IMR-90 (cell line): ENCODE data around the gene CEL. TPM values are rescaled to one million over a fixed set of nuclear protein-coding genes. Genes with fewer than 3 reads are reported as not detected.

ENCODE experiments used
- ATAC-seq: fragments of 200-7000 bp; cut with Tn5 transposase; 2 replicates; pipeline ENCODE4 v1.9.1; 2020; ENCODE audit warnings: low read depth, mild to moderate bottlenecking, moderate library complexity
- BruUV-seq: library from RNA; stranded (reverse); fragments of 400-500 nt; replicated peaks from 2 replicates; lab custom pipeline; 2021; lab: Mats Ljungman, UMichigan
- CTCF ChIA-PET: fragments of 300-600 bp; formaldehyde crosslinking; extraction: SDS; loops from one replicate; lab custom pipeline; 2021; ENCODE audit warnings: antibody characterized with exemption; lab: Yijun Ruan, JAX
- POLR2A ChIA-PET: fragments of 300-600 bp; sonication (Branson Sonifier 250); formaldehyde crosslinking; loops from one replicate; lab custom pipeline; 2022; ENCODE audit warnings: antibody characterized with exemption; ENCODE audit not compliant: unreplicated experiment; lab: Charles Lee
- DNase-seq: peaks from one replicate; pipeline ENCODE4 v3.0.0; 2013
- H2AFZ ChIP-seq: replicated peaks from 2 replicates; pipeline ENCODE3; 2013; ENCODE audit warnings: low read length, mild to moderate bottlenecking; ENCODE audit not compliant: poor library complexity
- H2AK5ac ChIP-seq: 2 replicates; pipeline ENCODE4 v1.6.1; 2013; ENCODE audit warnings: low read depth, low read length, inconsistent platforms
- H2AK9ac ChIP-seq: replicated peaks from 2 replicates; pipeline ENCODE3; 2013; ENCODE audit warnings: mild to moderate bottlenecking, low read depth, low read length, moderate library complexity; ENCODE audit not compliant: poor library complexity
- H2BK120ac ChIP-seq: 2 replicates; pipeline ENCODE4 v1.6.1; 2013; ENCODE audit warnings: low read depth, low read length, inconsistent platforms
- H2BK15ac ChIP-seq: 3 replicates; pipeline ENCODE4 v1.6.1; 2013; ENCODE audit warnings: low read depth, low read length, inconsistent platforms
- H2BK20ac ChIP-seq: 2 replicates; pipeline ENCODE4 v1.6.1; 2013; ENCODE audit warnings: low read depth, mild to moderate bottlenecking, inconsistent platforms, low read length, moderate library complexity
- H2BK5ac ChIP-seq: 2 replicates; pipeline ENCODE4 v1.6.1; 2013; ENCODE audit warnings: mild to moderate bottlenecking, low read depth, low read length, inconsistent platforms; ENCODE audit not compliant: poor library complexity, severe bottlenecking
- H3K14ac ChIP-seq: replicated peaks from 2 replicates; pipeline ENCODE4 v1.6.1; 2013; ENCODE audit warnings: low read depth, low read length, inconsistent platforms
- H3K18ac ChIP-seq: 2 replicates; pipeline ENCODE4 v1.6.1; 2013; ENCODE audit warnings: low read depth, low read length, control low read depth
- H3K23ac ChIP-seq: 2 replicates; pipeline ENCODE4 v1.6.1; 2013; ENCODE audit warnings: low read depth, low read length, inconsistent platforms
- H3K27ac ChIP-seq: 2 replicates; pipeline ENCODE4 v1.5.1; 2013; ENCODE audit warnings: mild to moderate bottlenecking, control low read depth, low read length; ENCODE audit not compliant: insufficient read depth
- H3K27me3 ChIP-seq: 2 replicates; pipeline ENCODE4 v1.6.1; 2013; ENCODE audit warnings: low read length; ENCODE audit not compliant: control insufficient read depth, insufficient read depth
- H3K36me3 ChIP-seq: 2 replicates; pipeline ENCODE4 v1.6.1; 2013; ENCODE audit warnings: low read length, mixed read lengths; ENCODE audit not compliant: control insufficient read depth, insufficient read depth
- H3K4ac ChIP-seq: 2 replicates; pipeline ENCODE4 v1.6.1; 2013; ENCODE audit warnings: low read depth, low read length, inconsistent platforms
- H3K4me1 ChIP-seq: 2 replicates; pipeline ENCODE4 v1.6.1; 2013; ENCODE audit warnings: low read length, mixed read lengths; ENCODE audit not compliant: control insufficient read depth, insufficient read depth
- H3K4me2 ChIP-seq: 2 replicates; pipeline ENCODE4 v1.6.1; 2013; ENCODE audit warnings: low read depth, mild to moderate bottlenecking, control low read depth, low read length, moderate library complexity
- H3K4me3 ChIP-seq: 2 replicates; pipeline ENCODE4 v1.5.1; 2013; ENCODE audit warnings: low read depth, mild to moderate bottlenecking, control low read depth, low read length, moderate library complexity; ENCODE audit not compliant: insufficient read depth
- H3K56ac ChIP-seq: 2 replicates; pipeline ENCODE4 v1.6.1; 2013; ENCODE audit warnings: low read length, inconsistent platforms; ENCODE audit not compliant: insufficient read depth; ENCODE audit errors: extremely low read depth
- H3K79me1 ChIP-seq, 2 experiments: 2 replicates each; pipeline ENCODE4 v1.6.1; 2013; ENCODE audit warnings: low read length in 2 of 2, inconsistent platforms in 1 of 2, low read depth in 1 of 2
- H3K9ac ChIP-seq: 2 replicates; pipeline ENCODE4 v1.6.1; 2013; ENCODE audit warnings: low read depth, low read length, control low read depth
- H3K9me1 ChIP-seq: 2 replicates; pipeline ENCODE4 v1.6.1; 2013; ENCODE audit warnings: low read length, inconsistent platforms; ENCODE audit not compliant: insufficient read depth
- H3K9me3 ChIP-seq: 2 replicates; pipeline ENCODE4 v1.6.1; 2013; ENCODE audit warnings: low read length; ENCODE audit not compliant: control insufficient read depth, insufficient read depth
- H4K20me1 ChIP-seq: 2 replicates; pipeline ENCODE4 v1.6.1; 2013; ENCODE audit warnings: low read length, inconsistent platforms; ENCODE audit not compliant: insufficient read depth
- H4K5ac ChIP-seq: 2 replicates; pipeline ENCODE4 v1.6.1; 2013; ENCODE audit warnings: mild to moderate bottlenecking, low read depth, low read length, control low read depth
- H4K8ac ChIP-seq, 2 experiments: 2 replicates each; pipeline ENCODE4 v1.6.1; 2013; ENCODE audit warnings: low read depth in 2 of 2, low read length in 2 of 2, control low read depth in 1 of 2, inconsistent platforms in 1 of 2
- H4K91ac ChIP-seq: 2 replicates; pipeline ENCODE4 v1.6.1; 2013; ENCODE audit warnings: low read depth, low read length, inconsistent platforms; ENCODE audit not compliant: insufficient read depth
- CHD1 ChIP-seq: IDR thresholded peaks from 2 replicates; pipeline ENCODE4 v1.6.1; 2012; ENCODE audit warnings: low read depth, low read length, improper control_type of control experiment
- ELK1 ChIP-seq: fragments of 150-350 bp; IDR thresholded peaks from 2 replicates; pipeline ENCODE4 v1.6.1; 2016; ENCODE audit warnings: low read depth, mild to moderate bottlenecking, low read length, moderate library complexity, borderline replicate concordance
- RAD21 ChIP-seq: IDR thresholded peaks from 2 replicates; pipeline ENCODE4 v1.6.1; 2012; ENCODE audit warnings: low read length, improper control_type of control experiment
- RCOR1 ChIP-seq: IDR thresholded peaks from 2 replicates; pipeline ENCODE4 v1.6.1; 2012; ENCODE audit warnings: mild to moderate bottlenecking, low read length, improper control_type of control experiment; ENCODE audit not compliant: insufficient replicate concordance
- WGBS, 2 experiments: methylation state at CpG; one replicate each; pipeline versions ENCODE4 v1.1.5 to v1.1.7; 2013; ENCODE audit warnings: missing lambda C conversion rate in 2 of 2; ENCODE audit not compliant: insufficient read length in 1 of 2; ENCODE audit errors: extremely low coverage in 2 of 2; 5-methylcytosine and 5-hydroxymethylcytosine counted together
- dilution Hi-C: fragments of 300-500 bp; cut with HindIII; formaldehyde crosslinking; loops from one replicate; pipeline ENCODE4 v1.14.3; 2018; ENCODE audit warnings: low sequenced_read_pairs; ENCODE audit not compliant: unreplicated experiment
- in situ Hi-C: fragments of 300-500 bp; cut with MboI; formaldehyde crosslinking; loops from 3 replicates; pipeline ENCODE4 v1.14.3; 2019; ENCODE audit warnings: low sequenced_read_pairs, inconsistent platforms, mixed read lengths
- intact Hi-C: fragments of 100-400 bp; cut with micrococcal nuclease; formaldehyde crosslinking; loops from 2 replicates; pipeline ENCODE4 v1.10.0; 2022
- polyA plus RNA-seq, 3 experiments: library from polyadenylated mRNA; depleted of rRNA; stranded (reverse); fragments of >200 nt; gene quantifications; 2 replicates each; pipeline ENCODE4 v1.2.3, GENCODE V29; 2012; ENCODE audit warnings: low replicate concordance in 1 of 3
- total RNA-seq: library from RNA; depleted of rRNA; stranded (reverse); fragments of >200 nt; gene quantifications from 2 replicates; pipeline ENCODE4 v1.2.3, GENCODE V29; 2012

The CEL gene
- total and polyA plus RNA-seq, 2 of the 4 experiments (the other 2 are of a cell fraction), result under 0.01 to 0.75 TPM

GRCh38 chr9:133098871-133099270 is 37.1 kb downstream of the CEL start:
- Histone ChIP-seq H4K20me1 (peaks cover 7% of the 10 kb centered on the region; the same call in 1 of the 2 replicates), H3K36me3 (peaks cover 47% of the 10 kb centered on the region), H3K27me3 (no peaks in the 10 kb centered on the region), H2BK120ac (no peak overlapping the region), H3K4me2 (no peak overlapping the region), H3K23ac (no peak overlapping the region), H4K8ac (no peak overlapping the region), H2BK15ac (no peak overlapping the region), H3K9me3 (peaks cover 5% of the 10 kb centered on the region; the same call in 1 of the 2 replicates), H3K9me1 (no peaks in the 10 kb centered on the region), H4K5ac (no peak overlapping the region), H2AFZ (no peak overlapping the region), H3K9ac (no peak overlapping the region), H3K4me3 (no peak overlapping the region), H2AK9ac (no peak overlapping the region), H3K18ac (no peak overlapping the region), H3K4me1 (no peaks in the 10 kb centered on the region), H2BK20ac (no peak overlapping the region), H2BK5ac (no peak overlapping the region), H4K91ac (no peak overlapping the region), H3K4ac (no peak overlapping the region), H3K56ac (no peak overlapping the region), H3K79me1 (no peaks in the 10 kb centered on the region; a peak in 1 of 4 replicates), H3K27ac (no peak overlapping the region), H2AK5ac (no peak overlapping the region), H3K14ac (no peak overlapping the region)
- ChIA-PET POLR2A (no interaction called here), CTCF (no interaction called here)
- dilution Hi-C loops, result no loop called here
- ATAC-seq, result no peak
- no peak for TF ChIP-seq CHD1
- TF ChIP-seq RAD21, result no peak
- TF ChIP-seq ELK1, result no peak
- no peak for TF ChIP-seq RCOR1
- in situ Hi-C loops, result no loop called here
- 94% methylated on average over 3 of the region's 5 CpGs; no CpG with 5 or more reads in 1 of the 2 experiments for whole genome bisulfite sequencing, 2 experiments
- BruUV-seq, result no TSS peak
- DNase-seq, result no peak
- intact Hi-C loops, result no loop called here
